Prostate gland (tissue), 2 donors: ENCODE data around the gene VCX. TPM values are rescaled to one million over a fixed set of nuclear protein-coding genes. Genes with fewer than 3 reads are reported as not detected.

Source experiments
- DNase-seq: peaks from one replicate; pipeline ENCODE4 v3.0.0-alpha.2; 2019; ENCODE audit warnings: low spot score
- H3K27ac ChIP-seq, 2 donors: fragments of 200-600 bp; sonication (generic); 2 replicates each; pipeline ENCODE4 v1.5.1; 2017 to 2019
- H3K27me3 ChIP-seq: fragments of 200-600 bp; sonication (generic); replicated peaks from 2 replicates; pipeline ENCODE4 v1.5.1; 2019; ENCODE audit not compliant: insufficient read depth
- H3K36me3 ChIP-seq, 2 donors: fragments of 200-600 bp; sonication (generic); 1 replicate in 1 of 2; 2 replicates in 1 of 2; pipeline versions ENCODE4 v1.5.1 to v1.8.1; 2017 to 2019
- H3K4me1 ChIP-seq: fragments of 200-600 bp; sonication (generic); replicated peaks from 2 replicates; pipeline ENCODE4 v1.5.1; 2019
- H3K4me3 ChIP-seq, 2 donors: fragments of 200-600 bp; sonication (generic); 2 replicates each; pipeline ENCODE4 v1.5.1; 2017 to 2019
- H3K9me3 ChIP-seq: fragments of 200-600 bp; sonication (generic); 2 replicates; pipeline ENCODE4 v1.5.1; 2017
- CTCF ChIP-seq, 4 experiments: fragments of 200-600 bp in 2 of 4; fragments of 450-650 bp in 2 of 4; sonication (generic) in 2 of 4; IDR thresholded peaks; 1 replicate in 3 of 4; 2 replicates in 1 of 4; pipeline ENCODE4 v1.5.1; 2016 to 2019; ENCODE audit warnings: antibody characterized with exemption in 4 of 4, mild to moderate bottlenecking in 2 of 4, moderate library complexity in 2 of 4
- POLR2A ChIP-seq: fragments of 450-650 bp; IDR thresholded peaks from one replicate; pipeline ENCODE4 v1.6.1; 2016; ENCODE audit warnings: antibody characterized with exemption, mild to moderate bottlenecking
- POLR2AphosphoS5 ChIP-seq: sonication (generic); formaldehyde crosslinking; IDR thresholded peaks from one replicate; pipeline ENCODE4 v1.6.1; 2017; ENCODE audit warnings: antibody characterized with exemption
- WGBS: methylation state at CpG from one replicate; pipeline ENCODE4 v1.1.5; 2018; 5-methylcytosine and 5-hydroxymethylcytosine counted together
- intact Hi-C: fragments of 100-400 bp; cut with DNase I; formaldehyde crosslinking; loops from one replicate; pipeline ENCODE4 v1.14.2; 2022
- total RNA-seq, 2 donors: library from RNA; depleted of rRNA; stranded (reverse); fragments of >200 nt; gene quantifications; one replicate each; pipeline ENCODE4 v1.1.0, GENCODE V29; 2016

VCX gene
- total RNA-seq, 2 donors from 2014 or later = 10.2 TPM; not detected in 1

DNA sequence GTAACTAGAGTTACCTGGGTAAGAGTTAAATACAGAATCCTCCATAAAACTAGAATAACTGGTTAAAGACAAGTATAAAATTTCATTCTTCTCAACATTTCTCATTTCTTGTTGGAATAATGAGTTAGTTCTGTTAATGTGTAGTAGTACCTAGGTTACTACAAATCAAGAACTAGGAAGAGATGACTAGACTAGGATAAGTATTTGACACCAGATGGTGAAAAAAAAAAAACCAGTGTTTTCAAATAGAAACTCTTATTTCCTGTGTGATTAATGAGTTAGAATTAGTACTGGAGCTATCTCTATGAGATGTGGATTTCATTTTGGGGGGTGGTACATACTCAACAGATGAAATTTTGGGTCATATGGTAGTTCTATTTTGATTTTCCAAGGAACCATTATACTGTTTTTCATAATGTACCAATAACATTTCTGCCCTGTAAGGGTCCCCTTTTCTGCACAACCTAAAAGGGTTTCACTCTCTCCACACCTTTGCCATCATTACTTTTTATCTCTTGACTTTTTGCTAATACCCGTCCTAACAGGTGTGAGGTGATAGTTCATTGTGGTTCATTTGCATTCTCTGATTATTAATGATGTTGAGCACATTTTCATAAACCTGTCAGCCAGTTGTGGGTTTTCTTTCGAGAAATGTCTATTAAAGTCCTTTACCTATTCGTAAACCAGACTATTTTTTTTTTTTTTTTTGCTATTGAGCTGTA, 1.7 kb upstream of the VCX start:
- Histone ChIP-seq H3K4me1 (no peaks in the 10 kb centered on the region), H3K9me3 (no peaks in the 10 kb centered on the region), H3K27me3 (no peaks in the 10 kb centered on the region), H3K27ac (no peak overlapping the region), H3K4me3 (no peak overlapping the region), H3K36me3 (no peaks in the 10 kb centered on the region)
- no peak for DNase-seq
- no peak for TF ChIP-seq POLR2A
- no peak for TF ChIP-seq CTCF (IDR thresholded peaks at IDR 0.05)
- TF ChIP-seq POLR2AphosphoS5 = no peak
- intact Hi-C loops = no loop called here
- 84% methylated on average over 3 of the region's 3 CpGs for WGBS

DNA sequence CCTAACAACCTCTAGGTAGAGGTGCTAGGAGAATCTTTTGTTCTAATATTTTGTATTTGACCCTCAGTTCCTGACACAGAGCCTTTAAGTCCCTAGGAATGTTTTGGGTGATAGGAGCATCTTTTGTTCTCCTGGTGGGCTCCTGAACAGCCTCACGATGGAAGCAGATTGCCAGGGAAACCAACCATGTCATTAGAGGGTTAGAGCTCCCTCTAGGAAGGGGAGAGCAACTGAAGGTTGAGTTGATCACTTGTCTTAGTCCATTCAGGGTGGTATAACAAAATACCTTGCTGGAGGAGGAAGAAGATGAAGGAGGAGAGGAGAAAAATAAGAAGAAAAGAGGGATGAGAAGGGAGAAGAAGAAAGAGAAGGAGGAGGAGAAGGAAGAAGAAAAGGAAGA, 9.2 kb downstream of the VCX start:
- no peak for TF ChIP-seq POLR2AphosphoS5
- no peak for TF ChIP-seq CTCF (IDR thresholded peaks at IDR 0.05)
- TF ChIP-seq POLR2A = no peak
- H3K4me1 ChIP-seq = no peaks in the 10 kb centered on the region
- H3K36me3 ChIP-seq = no peaks in the 10 kb centered on the region
- no peak for DNase-seq
- H3K27ac ChIP-seq = no peak overlapping the region
- H3K4me3 ChIP-seq = no peak overlapping the region
- intact Hi-C loops = no loop called here
- H3K9me3 ChIP-seq = no peaks in the 10 kb centered on the region
- WGBS = 25% methylated on average over 1 of the region's 1 CpG
- H3K27me3 ChIP-seq = no peaks in the 10 kb centered on the region

- WGBS = 85% methylated on average over 4 of the region's 4 CpGs
- H3K27me3 ChIP-seq = no peaks in the 10 kb centered on the region
- no peaks in the 10 kb centered on the region for H3K4me1 ChIP-seq
- H3K9me3 ChIP-seq = no peaks in the 10 kb centered on the region
- H3K27ac ChIP-seq = no peak overlapping the region
- intact Hi-C loops = no loop called here
- no peak overlapping the region for H3K4me3 ChIP-seq
- TF ChIP-seq POLR2AphosphoS5 (no peak), CTCF (IDR thresholded peaks at IDR 0.05) (no peak), POLR2A (no peak)
- no peak for DNase-seq
- H3K36me3 ChIP-seq = no peaks in the 10 kb centered on the region
These were observed 29.1 kb downstream of the VCX start for GRCh38 chrX:7872042-7872441.

GRCh38 chrX:7876957-7877356, 34.0 kb downstream of the VCX start:
- intact Hi-C loops = no loop called here
- Histone ChIP-seq H3K4me1 (no peaks in the 10 kb centered on the region), H3K4me3 (no peak overlapping the region), H3K36me3 (no peaks in the 10 kb centered on the region), H3K9me3 (no peaks in the 10 kb centered on the region), H3K27me3 (no peaks in the 10 kb centered on the region), H3K27ac (no peak overlapping the region)
- WGBS = 80% methylated on average over 2 of the region's 2 CpGs
- DNase-seq = no peak
- TF ChIP-seq POLR2A (no peak), POLR2AphosphoS5 (no peak), CTCF (IDR thresholded peaks at IDR 0.05) (no peak)

GRCh38 chrX:7889135-7889534, 46.2 kb downstream of the VCX start:
- H3K4me3 ChIP-seq = no peak overlapping the region
- no peak overlapping the region for H3K27ac ChIP-seq
- no peaks in the 10 kb centered on the region for H3K27me3 ChIP-seq
- WGBS = 27% methylated on average over 2 of the region's 2 CpGs
- intact Hi-C loops = no loop called here
- TF ChIP-seq POLR2AphosphoS5 (no peak), CTCF (IDR thresholded peaks at IDR 0.05) (no peak), POLR2A (no peak)
- no peaks in the 10 kb centered on the region for H3K4me1 ChIP-seq
- H3K9me3 ChIP-seq = no peaks in the 10 kb centered on the region
- DNase-seq = no peak
- H3K36me3 ChIP-seq = no peaks in the 10 kb centered on the region
